Measurements from ENCODE around the gene BEAN1. TPM values are rescaled to one million over a fixed set of nuclear protein-coding genes. Genes with fewer than 3 reads are reported as not detected.

BEAN1 gene
- total RNA-seq, 4 donors from 2014 or later: 0.40 TPM; not detected in 3

- Histone ChIP-seq H3K4me1 (no peaks in the 10 kb centered on the region), H3K4me3 (no peak overlapping the region), H3K36me3 (no peaks in the 10 kb centered on the region), H3K27ac (no peak overlapping the region), H3K27me3 (peaks cover 7% of the 10 kb centered on the region), H3K9me3 (no peaks in the 10 kb centered on the region)
- 75% methylated on average over 4 of the region's 5 CpGs; no CpG with 5 or more reads in 1 of the 2 donors for WGBS, 2 donors (ENCODE audit: low coverage in 1 of 2)
- no peak for DNase-seq
- TF ChIP-seq POLR2AphosphoS5 (IDR thresholded peaks at IDR 0.05) (no peak), EP300 (IDR thresholded peaks at IDR 0.05; ENCODE audit: low read depth) (no peak), POLR2A (IDR thresholded peaks at IDR 0.05) (no peak)
- TF ChIP-seq, protein P1, sequence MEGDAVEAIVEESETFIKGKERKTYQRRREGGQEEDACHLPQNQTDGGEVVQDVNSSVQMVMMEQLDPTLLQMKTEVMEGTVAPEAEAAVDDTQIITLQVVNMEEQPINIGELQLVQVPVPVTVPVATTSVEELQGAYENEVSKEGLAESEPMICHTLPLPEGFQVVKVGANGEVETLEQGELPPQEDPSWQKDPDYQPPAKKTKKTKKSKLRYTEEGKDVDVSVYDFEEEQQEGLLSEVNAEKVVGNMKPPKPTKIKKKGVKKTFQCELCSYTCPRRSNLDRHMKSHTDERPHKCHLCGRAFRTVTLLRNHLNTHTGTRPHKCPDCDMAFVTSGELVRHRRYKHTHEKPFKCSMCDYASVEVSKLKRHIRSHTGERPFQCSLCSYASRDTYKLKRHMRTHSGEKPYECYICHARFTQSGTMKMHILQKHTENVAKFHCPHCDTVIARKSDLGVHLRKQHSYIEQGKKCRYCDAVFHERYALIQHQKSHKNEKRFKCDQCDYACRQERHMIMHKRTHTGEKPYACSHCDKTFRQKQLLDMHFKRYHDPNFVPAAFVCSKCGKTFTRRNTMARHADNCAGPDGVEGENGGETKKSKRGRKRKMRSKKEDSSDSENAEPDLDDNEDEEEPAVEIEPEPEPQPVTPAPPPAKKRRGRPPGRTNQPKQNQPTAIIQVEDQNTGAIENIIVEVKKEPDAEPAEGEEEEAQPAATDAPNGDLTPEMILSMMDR (IDR thresholded peaks at IDR 0.05): no peak
- in situ Hi-C loops (cut with MboI; ENCODE audit: low pct_ligation_motif_present in 1 of 4, low pct_unique_long_range_greater_than_20kb in 1 of 4, low sequenced_read_pairs in 3 of 4): no loop called here
- intact Hi-C loops (cut with DNase I; ENCODE audit: low total_unique reads): no loop called here
Measured at GRCh38 chr16:66439051-66439730, 12.1 kb downstream of the BEAN1 start.

DNA sequence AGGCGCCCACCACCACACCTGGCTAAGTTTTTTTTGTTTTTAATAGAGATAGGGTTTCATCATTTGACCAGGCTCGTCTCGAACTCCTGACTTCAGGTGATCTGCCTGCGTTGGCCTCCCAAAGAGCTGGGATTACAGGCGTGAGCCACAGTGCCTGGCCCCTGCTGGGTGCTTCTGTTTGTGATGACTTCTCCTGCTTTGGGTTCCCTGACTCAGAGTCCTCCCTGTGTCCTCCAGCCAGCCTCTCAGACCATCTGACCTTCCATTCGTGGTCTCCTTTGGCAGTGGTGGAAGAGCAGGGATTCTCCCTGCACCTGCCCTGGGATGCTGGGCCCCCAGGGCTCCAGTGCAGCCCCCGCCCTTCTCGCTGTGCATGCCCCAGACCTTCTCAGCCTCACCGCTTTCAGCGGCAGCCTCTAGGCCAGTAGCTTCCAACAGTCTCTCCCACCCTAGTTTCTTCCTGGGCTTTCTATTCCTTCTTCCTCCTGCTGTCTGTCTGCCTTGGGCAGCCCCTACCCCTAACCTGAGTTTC, 13.2 kb downstream of the BEAN1 start:
- in situ Hi-C loops (cut with MboI; ENCODE audit: low pct_ligation_motif_present in 1 of 4, low pct_unique_long_range_greater_than_20kb in 1 of 4, low sequenced_read_pairs in 3 of 4) (no loop called here), intact Hi-C loops (cut with DNase I; ENCODE audit: low total_unique reads) (no loop called here)
- Histone ChIP-seq H3K4me3 (no peak overlapping the region), H3K27me3 (peaks cover 8% of the 10 kb centered on the region), H3K4me1 (no peaks in the 10 kb centered on the region), H3K27ac (no peak overlapping the region), H3K36me3 (no peaks in the 10 kb centered on the region), H3K9me3 (no peaks in the 10 kb centered on the region)
- no peak for DNase-seq
- 85% methylated on average over 10 of the region's 10 CpGs; no CpG with 5 or more reads in 1 of the 2 donors for WGBS, 2 donors (ENCODE audit: low coverage in 1 of 2)
- TF ChIP-seq EP300 (IDR thresholded peaks at IDR 0.05; ENCODE audit: low read depth) (no peak), POLR2A (IDR thresholded peaks at IDR 0.05) (no peak)

DNA sequence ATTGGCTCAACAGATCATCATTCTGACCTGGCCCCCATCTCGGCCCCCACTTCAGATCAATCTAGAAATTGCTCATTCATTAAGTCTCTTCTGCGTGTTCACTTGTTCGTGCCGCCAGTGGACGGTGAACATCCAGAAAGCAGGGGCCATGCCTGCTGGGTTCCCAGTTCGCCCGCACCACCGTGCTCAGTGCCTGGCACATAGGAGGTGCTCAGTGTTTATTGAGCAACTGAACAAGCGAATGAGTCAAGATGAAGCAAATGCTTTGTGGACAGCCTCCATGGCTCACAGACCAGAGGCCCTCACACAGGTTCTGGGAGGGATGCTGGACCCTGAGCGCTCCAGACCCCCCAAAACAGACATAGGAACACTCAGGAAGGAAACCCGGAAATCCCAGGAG, 13.9 kb downstream of the BEAN1 start:
- Histone ChIP-seq H3K9me3 (no peaks in the 10 kb centered on the region), H3K27ac (no peak overlapping the region), H3K36me3 (no peaks in the 10 kb centered on the region), H3K4me1 (no peaks in the 10 kb centered on the region), H3K4me3 (no peak overlapping the region), H3K27me3 (peaks cover 5% of the 10 kb centered on the region)
- TF ChIP-seq EP300 (IDR thresholded peaks at IDR 0.05; ENCODE audit: low read depth) (no peak), POLR2AphosphoS5 (IDR thresholded peaks at IDR 0.05) (no peak), POLR2A (IDR thresholded peaks at IDR 0.05) (no peak)
- TF ChIP-seq, protein P1 (IDR thresholded peaks at IDR 0.05): no peak
- in situ Hi-C loops (cut with MboI; ENCODE audit: low pct_ligation_motif_present in 1 of 4, low pct_unique_long_range_greater_than_20kb in 1 of 4, low sequenced_read_pairs in 3 of 4) (no loop called here), intact Hi-C loops (cut with DNase I; ENCODE audit: low total_unique reads) (no loop called here)
- 85 to 93% methylated on average over 3 to 11 of the region's 11 CpGs for WGBS, 2 donors (ENCODE audit: low coverage in 1 of 2)
- no peak for DNase-seq

DNA sequence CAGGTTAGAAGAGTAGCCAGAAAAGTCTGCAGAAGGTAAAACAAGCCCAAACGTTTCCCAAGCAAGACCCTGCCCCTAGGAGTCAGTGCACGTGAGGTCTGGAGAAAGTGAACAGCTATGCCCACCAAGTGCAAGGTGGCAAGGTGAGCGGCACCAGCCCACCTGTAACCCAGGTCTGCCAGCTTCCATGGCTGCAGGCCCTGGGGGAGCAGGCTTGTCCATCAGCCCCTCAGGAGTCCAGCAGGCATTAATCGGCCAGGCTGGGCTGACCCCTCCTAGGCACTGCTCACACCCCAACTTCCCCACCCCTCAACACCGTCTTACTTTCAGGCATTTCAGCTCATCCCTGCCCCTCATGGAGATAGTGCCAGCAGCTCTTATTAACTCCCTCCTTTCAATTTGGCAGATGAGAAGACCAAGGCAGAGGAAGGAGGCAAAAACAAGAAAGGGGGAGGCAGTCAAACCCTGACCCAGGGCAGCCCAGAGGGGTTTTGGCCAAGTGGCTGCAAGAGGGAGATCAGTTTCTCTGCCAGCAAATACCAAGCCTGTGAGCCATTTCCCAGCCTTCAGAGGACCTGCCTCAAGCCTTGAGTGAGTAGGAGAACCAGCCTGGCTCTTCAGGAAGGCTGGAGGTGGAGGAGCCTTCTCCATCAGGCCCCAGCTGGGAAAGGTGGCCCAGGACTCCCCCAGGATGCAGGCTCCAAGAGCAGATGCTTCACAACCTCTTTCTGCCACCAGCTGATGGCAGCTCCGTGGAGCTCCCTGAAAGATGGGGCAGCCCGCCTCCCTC, 14.7 kb downstream of the BEAN1 start:
- no peaks in the 10 kb centered on the region for H3K4me1 ChIP-seq
- intact Hi-C loops (cut with DNase I; ENCODE audit: low total_unique reads) (no loop called here), in situ Hi-C loops (cut with MboI; ENCODE audit: low pct_ligation_motif_present in 1 of 4, low pct_unique_long_range_greater_than_20kb in 1 of 4, low sequenced_read_pairs in 3 of 4) (no loop called here)
- DNase-seq: no peak
- H3K4me3 ChIP-seq: no peak overlapping the region
- no peak overlapping the region for H3K27ac ChIP-seq
- no peaks in the 10 kb centered on the region for H3K9me3 ChIP-seq
- peaks cover 5% of the 10 kb centered on the region for H3K27me3 ChIP-seq
- WGBS, 2 donors (ENCODE audit: low coverage in 1 of 2): 74 to 83% methylated on average over 4 to 7 of the region's 7 CpGs
- TF ChIP-seq, protein P1 (IDR thresholded peaks at IDR 0.05): no peak
- no peak for TF ChIP-seq POLR2AphosphoS5 (IDR thresholded peaks at IDR 0.05)
- no peak for TF ChIP-seq POLR2A (IDR thresholded peaks at IDR 0.05)
- TF ChIP-seq EP300 (IDR thresholded peaks at IDR 0.05; ENCODE audit: low read depth): no peak
- no peaks in the 10 kb centered on the region for H3K36me3 ChIP-seq

All from transverse colon (tissue), 4 donors.